ENCODE measurements around the gene PLXDC1.

PLXDC1 gene

GRCh38 chr17:39014044-39014794, 137.2 kb downstream of the PLXDC1 start (continued):
- TF ChIP-seq ZNF426 (tag by site-specific recombination; IDR thresholded peaks at IDR 0.05) (no peak), SCRT2 (tag by site-specific recombination; IDR thresholded peaks at IDR 0.05) (no peak), ZNF626 (tag by site-specific recombination; IDR thresholded peaks at IDR 0.05) (no peak)
